ENCODE measurements around the gene PRKD2. TPM values are rescaled to one million over a fixed set of nuclear protein-coding genes. Genes with fewer than 3 reads are reported as not detected.
A peak's percentile ranks its signal among the peaks of the same experiment; 100 is the strongest.

The PRKD2 gene
- total and polyA plus RNA-seq, 10 of the 15 experiments (the other 5 are each of a cell fraction or from before 2014, with no cell fraction given): 2.3 to 98.8 (median 32.9) TPM

DNA sequence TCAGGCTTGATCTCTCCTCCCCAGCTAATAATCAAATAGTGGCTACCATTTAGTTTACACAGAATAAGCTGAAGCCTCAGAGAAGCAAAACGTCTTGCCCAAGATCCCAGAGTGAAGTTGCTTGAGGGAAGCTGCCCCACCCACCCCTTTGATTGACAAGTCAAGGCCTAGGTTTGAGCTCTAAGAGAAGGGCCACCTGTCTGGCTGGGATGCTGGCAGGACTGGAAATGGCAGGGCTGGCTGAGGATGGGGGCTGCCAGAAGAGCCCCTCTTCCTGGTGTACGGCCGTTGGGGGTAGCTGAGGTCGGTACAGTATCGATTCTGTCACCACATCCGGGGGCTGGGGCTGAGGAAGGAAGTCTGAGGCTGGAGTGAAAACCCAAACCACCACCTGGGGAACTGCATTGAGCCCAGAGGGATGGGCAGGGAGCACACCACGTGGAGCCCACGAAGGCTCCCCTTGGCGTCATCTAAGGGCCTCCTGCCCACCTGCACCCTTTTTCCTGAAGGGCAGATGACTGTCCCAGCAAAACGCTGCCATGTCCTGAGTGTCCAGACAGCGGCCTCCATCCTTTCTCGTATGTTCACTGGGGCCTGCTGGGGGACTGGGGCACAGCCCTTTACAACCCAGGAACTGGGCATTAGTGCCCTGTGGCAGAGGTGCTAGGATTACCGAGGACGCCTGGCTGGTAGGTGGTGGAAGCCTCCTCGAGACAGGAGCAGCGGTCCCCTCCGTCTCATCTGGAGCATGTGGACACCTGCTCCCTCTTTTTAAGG is 1.4 kb upstream of the PRKD2 start (continued):
- TF ChIP-seq STAT1 (conservative IDR thresholded peaks at IDR 0.05) (no peak), NFXL1 (IDR thresholded peaks at IDR 0.05; ENCODE audit: borderline replicate concordance) (no peak), POU2F2 (IDR thresholded peaks at IDR 0.05; ENCODE audit: borderline replicate concordance, low read depth, low read length) (no peak), GATAD2B (conservative IDR thresholded peaks at IDR 0.05; ENCODE audit: low read depth) (0 out of 2 replicates have a peak, but pooled peaks have one; percentile 24), MEF2A (IDR thresholded peaks at IDR 0.05; ENCODE audit: insufficient read depth, low read depth, low read length) (0 out of 2 replicates have a peak, but pooled peaks have one; percentile 23), ZNF384 (IDR thresholded peaks at IDR 0.05; ENCODE audit: borderline replicate concordance, low read depth, low read length) (no peak), EED (IDR thresholded peaks at IDR 0.05; ENCODE audit: low read depth) (peak; percentile 94), CHD2 (IDR thresholded peaks at IDR 0.05; ENCODE audit: borderline replicate concordance, low read depth, low read length) (peak; percentile 56; the same call in 1 of the 2 replicates), SMARCA5 (IDR thresholded peaks at IDR 0.05) (no peak), NBN (IDR thresholded peaks at IDR 0.05) (no peak), RCOR1 (conservative IDR thresholded peaks at IDR 0.05; ENCODE audit: low read depth, low read length) (0 out of 2 replicates have a peak, but pooled peaks have one; percentile 33), ASH2L (IDR thresholded peaks at IDR 0.05; ENCODE audit: borderline replicate concordance, low read depth) (no peak), NFYA (IDR thresholded peaks at IDR 0.05; ENCODE audit: borderline replicate concordance, low read depth, low read length) (no peak), ZSCAN29 (IDR thresholded peaks at IDR 0.05) (no peak), NR2F1 (conservative IDR thresholded peaks at IDR 0.05) (no peak), MXI1 (IDR thresholded peaks at IDR 0.05; ENCODE audit: low read depth, low read length) (peak; percentile 78; the same call in 1 of the 2 replicates), ELK1 (IDR thresholded peaks at IDR 0.05; ENCODE audit: low read depth, low read length) (peak; percentile 61; the same call in 1 of the 2 replicates), RAD21 (IDR thresholded peaks at IDR 0.05; ENCODE audit: insufficient read depth, low read depth, low read length) (no peak), SRF (IDR thresholded peaks at IDR 0.05; ENCODE audit: low read depth in 2 of 2, low read length in 2 of 2) (no peak)
- TF ChIP-seq, protein P1, sequence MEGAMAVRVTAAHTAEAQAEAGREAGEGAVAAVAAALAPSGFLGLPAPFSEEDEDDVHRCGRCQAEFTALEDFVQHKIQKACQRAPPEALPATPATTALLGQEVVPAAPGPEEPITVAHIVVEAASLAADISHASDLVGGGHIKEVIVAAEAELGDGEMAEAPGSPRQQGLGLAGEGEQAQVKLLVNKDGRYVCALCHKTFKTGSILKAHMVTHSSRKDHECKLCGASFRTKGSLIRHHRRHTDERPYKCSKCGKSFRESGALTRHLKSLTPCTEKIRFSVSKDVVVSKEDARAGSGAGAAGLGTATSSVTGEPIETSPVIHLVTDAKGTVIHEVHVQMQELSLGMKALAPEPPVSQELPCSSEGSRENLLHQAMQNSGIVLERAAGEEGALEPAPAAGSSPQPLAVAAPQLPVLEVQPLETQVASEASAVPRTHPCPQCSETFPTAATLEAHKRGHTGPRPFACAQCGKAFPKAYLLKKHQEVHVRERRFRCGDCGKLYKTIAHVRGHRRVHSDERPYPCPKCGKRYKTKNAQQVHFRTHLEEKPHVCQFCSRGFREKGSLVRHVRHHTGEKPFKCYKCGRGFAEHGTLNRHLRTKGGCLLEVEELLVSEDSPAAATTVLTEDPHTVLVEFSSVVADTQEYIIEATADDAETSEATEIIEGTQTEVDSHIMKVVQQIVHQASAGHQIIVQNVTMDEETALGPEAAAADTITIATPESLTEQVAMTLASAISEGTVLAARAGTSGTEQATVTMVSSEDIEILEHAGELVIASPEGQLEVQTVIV (IDR thresholded peaks at IDR 0.05; ENCODE audit: borderline replicate concordance, partially characterized antibody): no peak
- TF ChIP-seq, protein P2, sequence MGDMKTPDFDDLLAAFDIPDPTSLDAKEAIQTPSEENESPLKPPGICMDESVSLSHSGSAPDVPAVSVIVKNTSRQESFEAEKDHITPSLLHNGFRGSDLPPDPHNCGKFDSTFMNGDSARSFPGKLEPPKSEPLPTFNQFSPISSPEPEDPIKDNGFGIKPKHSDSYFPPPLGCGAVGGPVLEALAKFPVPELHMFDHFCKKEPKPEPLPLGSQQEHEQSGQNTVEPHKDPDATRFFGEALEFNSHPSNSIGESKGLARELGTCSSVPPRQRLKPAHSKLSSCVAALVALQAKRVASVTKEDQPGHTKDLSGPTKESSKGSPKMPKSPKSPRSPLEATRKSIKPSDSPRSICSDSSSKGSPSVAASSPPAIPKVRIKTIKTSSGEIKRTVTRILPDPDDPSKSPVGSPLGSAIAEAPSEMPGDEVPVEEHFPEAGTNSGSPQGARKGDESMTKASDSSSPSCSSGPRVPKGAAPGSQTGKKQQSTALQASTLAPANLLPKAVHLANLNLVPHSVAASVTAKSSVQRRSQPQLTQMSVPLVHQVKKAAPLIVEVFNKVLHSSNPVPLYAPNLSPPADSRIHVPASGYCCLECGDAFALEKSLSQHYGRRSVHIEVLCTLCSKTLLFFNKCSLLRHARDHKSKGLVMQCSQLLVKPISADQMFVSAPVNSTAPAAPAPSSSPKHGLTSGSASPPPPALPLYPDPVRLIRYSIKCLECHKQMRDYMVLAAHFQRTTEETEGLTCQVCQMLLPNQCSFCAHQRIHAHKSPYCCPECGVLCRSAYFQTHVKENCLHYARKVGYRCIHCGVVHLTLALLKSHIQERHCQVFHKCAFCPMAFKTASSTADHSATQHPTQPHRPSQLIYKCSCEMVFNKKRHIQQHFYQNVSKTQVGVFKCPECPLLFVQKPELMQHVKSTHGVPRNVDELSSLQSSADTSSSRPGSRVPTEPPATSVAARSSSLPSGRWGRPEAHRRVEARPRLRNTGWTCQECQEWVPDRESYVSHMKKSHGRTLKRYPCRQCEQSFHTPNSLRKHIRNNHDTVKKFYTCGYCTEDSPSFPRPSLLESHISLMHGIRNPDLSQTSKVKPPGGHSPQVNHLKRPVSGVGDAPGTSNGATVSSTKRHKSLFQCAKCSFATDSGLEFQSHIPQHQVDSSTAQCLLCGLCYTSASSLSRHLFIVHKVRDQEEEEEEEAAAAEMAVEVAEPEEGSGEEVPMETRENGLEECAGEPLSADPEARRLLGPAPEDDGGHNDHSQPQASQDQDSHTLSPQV (IDR thresholded peaks at IDR 0.05): no peak

Measured in GM12878 (cell line).